ENCODE data around the gene MTMR2. TPM values are rescaled to one million over a fixed set of nuclear protein-coding genes. Genes with fewer than 3 reads are reported as not detected.

MTMR2 gene
- polyA plus RNA-seq, 1 donor from 2014 or later, result 30.9 TPM

- no peaks in the 10 kb centered on the region for H3F3A ChIP-seq (ENCODE audit: insufficient read depth, low read length, poor library complexity, severe bottlenecking)
- no peak overlapping the region for H2AFZ ChIP-seq (ENCODE audit: low read depth, low read length)
- H3K9me2 ChIP-seq (ENCODE audit: insufficient read depth, low read length), result no peaks in the 10 kb centered on the region
- TF ChIP-seq EP300 (conservative IDR thresholded peaks at IDR 0.05; ENCODE audit: poor library complexity, severe bottlenecking), result no peak
- TF ChIP-seq MXI1 (conservative IDR thresholded peaks at IDR 0.05; ENCODE audit: poor library complexity, severe bottlenecking), result no peak
- no peak for TF ChIP-seq CTCF (IDR thresholded peaks at IDR 0.05; ENCODE audit: poor library complexity, severe bottlenecking)
- TF ChIP-seq POLR2AphosphoS5 (IDR thresholded peaks at IDR 0.05), result no peak
- no peak for TF ChIP-seq REST (IDR thresholded peaks at IDR 0.05; ENCODE audit: borderline replicate concordance)
- TF ChIP-seq SMC3 (conservative IDR thresholded peaks at IDR 0.05; ENCODE audit: poor library complexity), result no peak
- no peaks in the 10 kb centered on the region for H3K27me3 ChIP-seq (ENCODE audit: insufficient read depth, low read depth, low read length)
- H4K20me1 ChIP-seq (ENCODE audit: insufficient read depth), result no peaks in the 10 kb centered on the region
- no peak overlapping the region for H3K9ac ChIP-seq (ENCODE audit: low read length)
- H3K4me2 ChIP-seq (ENCODE audit: low read length), result no peak overlapping the region
- no peak overlapping the region for H3K4me3 ChIP-seq (ENCODE audit: low read length)
- no peaks in the 10 kb centered on the region for H3K36me3 ChIP-seq (ENCODE audit: insufficient read depth, low read length)
- H3K79me2 ChIP-seq (replicated peaks; ENCODE audit: insufficient read depth, low read length), result peaks cover 4% of the 10 kb centered on the region
- H3K27ac ChIP-seq (ENCODE audit: low read length), result no peak overlapping the region
- H3K9me3 ChIP-seq (ENCODE audit: low read length), result no peaks in the 10 kb centered on the region
Measured at GRCh38 chr11:95898782-95899181, 25.1 kb downstream of the MTMR2 start.

GRCh38 chr11:95897731-95898130, 26.2 kb downstream of the MTMR2 start:
- H3K79me2 ChIP-seq (replicated peaks; ENCODE audit: insufficient read depth, low read length), result peaks cover 4% of the 10 kb centered on the region
- H4K20me1 ChIP-seq (ENCODE audit: insufficient read depth), result no peaks in the 10 kb centered on the region

More at GRCh38 chr11:95897731-95898130, 26.2 kb downstream of the MTMR2 start:
- Histone ChIP-seq H3K9me3 (ENCODE audit: low read length) (no peaks in the 10 kb centered on the region), H3F3A (ENCODE audit: insufficient read depth, low read length, poor library complexity, severe bottlenecking) (no peaks in the 10 kb centered on the region), H3K27ac (ENCODE audit: low read length) (no peak overlapping the region), H3K27me3 (ENCODE audit: insufficient read depth, low read depth, low read length) (no peaks in the 10 kb centered on the region), H3K4me2 (ENCODE audit: low read length) (no peak overlapping the region), H3K9me2 (ENCODE audit: insufficient read depth, low read length) (no peaks in the 10 kb centered on the region), H3K36me3 (ENCODE audit: insufficient read depth, low read length) (no peaks in the 10 kb centered on the region), H2AFZ (ENCODE audit: low read depth, low read length) (no peak overlapping the region), H3K9ac (ENCODE audit: low read length) (no peak overlapping the region), H3K4me3 (ENCODE audit: low read length) (no peak overlapping the region)
- TF ChIP-seq SMC3 (conservative IDR thresholded peaks at IDR 0.05; ENCODE audit: poor library complexity) (no peak), REST (IDR thresholded peaks at IDR 0.05; ENCODE audit: borderline replicate concordance) (no peak), TAF1 (IDR thresholded peaks at IDR 0.05; ENCODE audit: low read depth) (no peak), RAD21 (conservative IDR thresholded peaks at IDR 0.05) (no peak)
